ENCODE data around the gene NEK11.

GRCh38 chr3:131036200-131036816 is 9.6 kb downstream of the NEK11 start:
- TF ChIP-seq, protein P1, sequence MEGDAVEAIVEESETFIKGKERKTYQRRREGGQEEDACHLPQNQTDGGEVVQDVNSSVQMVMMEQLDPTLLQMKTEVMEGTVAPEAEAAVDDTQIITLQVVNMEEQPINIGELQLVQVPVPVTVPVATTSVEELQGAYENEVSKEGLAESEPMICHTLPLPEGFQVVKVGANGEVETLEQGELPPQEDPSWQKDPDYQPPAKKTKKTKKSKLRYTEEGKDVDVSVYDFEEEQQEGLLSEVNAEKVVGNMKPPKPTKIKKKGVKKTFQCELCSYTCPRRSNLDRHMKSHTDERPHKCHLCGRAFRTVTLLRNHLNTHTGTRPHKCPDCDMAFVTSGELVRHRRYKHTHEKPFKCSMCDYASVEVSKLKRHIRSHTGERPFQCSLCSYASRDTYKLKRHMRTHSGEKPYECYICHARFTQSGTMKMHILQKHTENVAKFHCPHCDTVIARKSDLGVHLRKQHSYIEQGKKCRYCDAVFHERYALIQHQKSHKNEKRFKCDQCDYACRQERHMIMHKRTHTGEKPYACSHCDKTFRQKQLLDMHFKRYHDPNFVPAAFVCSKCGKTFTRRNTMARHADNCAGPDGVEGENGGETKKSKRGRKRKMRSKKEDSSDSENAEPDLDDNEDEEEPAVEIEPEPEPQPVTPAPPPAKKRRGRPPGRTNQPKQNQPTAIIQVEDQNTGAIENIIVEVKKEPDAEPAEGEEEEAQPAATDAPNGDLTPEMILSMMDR (IDR thresholded peaks at IDR 0.05): no peak
- TF ChIP-seq POLR2A (IDR thresholded peaks at IDR 0.05): no peak

All from Peyer's patch (tissue), 4 donors.